K562 (cell line): Measurements from ENCODE around the gene PRCP. TPM values are rescaled to one million over a fixed set of nuclear protein-coding genes. Genes with fewer than 3 reads are reported as not detected.

Source experiments
- ADNP ChIP-seq: fragments of 200-800 bp; sonication (Bioruptor generic); IDR thresholded peaks from 2 replicates; pipeline ENCODE4 v1.6.1; 2016; ENCODE audit warnings: missing genetic modification characterization, missing compliant biosample characterization
- DACH1 ChIP-seq: fragments of 450-650 bp; IDR thresholded peaks from 2 replicates; pipeline ENCODE4 v1.6.1; 2018; ENCODE audit not compliant: partially characterized antibody
- E4F1 ChIP-seq: fragments of 250-450 bp; sonication (Bioruptor Pico); IDR thresholded peaks from 2 replicates; pipeline ENCODE4 v1.5.0; 2021; ENCODE audit warnings: mild to moderate bottlenecking, borderline replicate concordance
- GATAD2B ChIP-seq: fragments of 450-650 bp; IDR thresholded peaks from 2 replicates; pipeline ENCODE4 v1.6.1; 2017; ENCODE audit warnings: mild to moderate bottlenecking, borderline replicate concordance
- NCOA1 ChIP-seq: fragments of 450-650 bp; IDR thresholded peaks from 2 replicates; pipeline ENCODE4 v1.6.1; 2016; ENCODE audit warnings: low read depth
- NFRKB ChIP-seq: fragments of 450-650 bp; IDR thresholded peaks from 2 replicates; pipeline ENCODE4 v1.6.1; 2016; ENCODE audit warnings: low read depth
- PBX2 ChIP-seq, 2 experiments: IDR thresholded peaks in 1 of 2; conservative IDR thresholded peaks in 1 of 2; 2 replicates each; pipeline ENCODE4 v1.6.1; 2016; ENCODE audit warnings: low read depth in 2 of 2, mild to moderate bottlenecking in 1 of 2, missing compliant biosample characterization in 1 of 2, missing genetic modification characterization in 1 of 2, moderate library complexity in 1 of 2
- RBM34 ChIP-seq: fragments of 200-400 bp; formaldehyde crosslinking; IDR thresholded peaks from 2 replicates; pipeline ENCODE4 v1.6.1; 2018; ENCODE audit warnings: low read length, borderline replicate concordance; ENCODE audit not compliant: insufficient read depth
- SIRT6 ChIP-seq: IDR thresholded peaks from one replicate; pipeline ENCODE4 v1.6.1; 2012; ENCODE audit warnings: low read depth, mild to moderate bottlenecking, control low read depth, inconsistent platforms, low read length, moderate library complexity
- SOX6 ChIP-seq: fragments of 450-650 bp; IDR thresholded peaks from 2 replicates; pipeline ENCODE4 v1.6.1; 2014; ENCODE audit warnings: mild to moderate bottlenecking
- SPI1 ChIP-seq: IDR thresholded peaks from 2 replicates; pipeline ENCODE4 v1.6.1; 2011; ENCODE audit warnings: low read depth, low read length, control low read depth, borderline replicate concordance
- SREBF2 ChIP-seq: sonication (generic); formaldehyde crosslinking; IDR thresholded peaks from 2 replicates; pipeline ENCODE4 v1.4.0; 2020; ENCODE audit warnings: mild to moderate bottlenecking, missing genetic modification reagents
- SUPT5H ChIP-seq: fragments of 450-650 bp; IDR thresholded peaks from 2 replicates; pipeline ENCODE4 v1.6.1; 2016
- TSHZ1 ChIP-seq: fragments of 250-450 bp; sonication (Bioruptor Pico); IDR thresholded peaks from 2 replicates; pipeline ENCODE4 v1.4.0; 2020; ENCODE audit warnings: mild to moderate bottlenecking, moderate library complexity
- ZNF518B ChIP-seq: fragments of 250-450 bp; sonication (Bioruptor Pico); IDR thresholded peaks from 2 replicates; pipeline ENCODE4 v1.5.0; 2021; ENCODE audit warnings: mild to moderate bottlenecking, moderate library complexity
- polyA plus RNA-seq, 8 experiments: library from polyadenylated mRNA; depleted of rRNA in 4 of 8; stranded (reverse) in 5 of 8; unstranded in 3 of 8; fragments of >200 nt; fragmentation: Nextera tagmentation in 2 of 8; fragmentation: Illumina TruSeq in 1 of 8; extraction: Ambion mirVana in 2 of 8; extraction: Trizol in 1 of 8; gene quantifications; 2 replicates each; pipeline versions ENCODE4 v1.2.1 to v1.2.3, GENCODE V29; 2011 to 2014; ENCODE audit warnings: inconsistent platforms in 1 of 8, missing spikeins in 1 of 8
- total RNA-seq, 7 experiments: library from RNA; depleted of rRNA in 6 of 7; stranded (reverse); fragments of >200 nt in 6 of 7; fragmentation: Illumina TruSeq in 2 of 7; extraction: Trizol in 2 of 7; gene quantifications; 2 replicates each; pipeline versions ENCODE4 v1.2.1 to v1.2.3, GENCODE V29; 2011 to 2021; ENCODE audit warnings: low replicate concordance in 1 of 7

PRCP gene
- total and polyA plus RNA-seq, 9 of the 15 experiments (the other 6 are each of a cell fraction or from before 2014, with no cell fraction given), result 9.5 to 43.1 (median 23.2) TPM

- TF ChIP-seq PBX2 (CRISPR knock-in tag; IDR thresholded peaks at IDR 0.05; ENCODE audit: low read depth) (no peak), PBX2 (tag; conservative IDR thresholded peaks at IDR 0.05; ENCODE audit: low read depth) (no peak), SPI1 (no peak), SREBF2 (CRISPR knock-in tag) (no peak), SOX6 (peak; percentile 79), NCOA1 (no peak), ADNP (no peak), GATAD2B (no peak), E4F1 (CRISPR knock-in tag) (no peak), TSHZ1 (CRISPR knock-in tag) (no peak), SIRT6 (no peak), SUPT5H (no peak), ZNF518B (no peak), NFRKB (no peak), RBM34 (no peak), DACH1 (no peak)
Measured at GRCh38 chr11:82792822-82793569, 107.2 kb downstream of the PRCP start (continued).
